HG03354 (cell line): ENCODE results near the gene CAPZA1.

Experiments
- ATAC-seq: cut with Tn5 transposase; IDR thresholded peaks from one replicate; pipeline ENCODE4 v1.9.1; 2021; ENCODE audit warnings: mild to moderate bottlenecking; ENCODE audit not compliant: unreplicated experiment, poor library complexity, severe bottlenecking

Gene CAPZA1

DNA sequence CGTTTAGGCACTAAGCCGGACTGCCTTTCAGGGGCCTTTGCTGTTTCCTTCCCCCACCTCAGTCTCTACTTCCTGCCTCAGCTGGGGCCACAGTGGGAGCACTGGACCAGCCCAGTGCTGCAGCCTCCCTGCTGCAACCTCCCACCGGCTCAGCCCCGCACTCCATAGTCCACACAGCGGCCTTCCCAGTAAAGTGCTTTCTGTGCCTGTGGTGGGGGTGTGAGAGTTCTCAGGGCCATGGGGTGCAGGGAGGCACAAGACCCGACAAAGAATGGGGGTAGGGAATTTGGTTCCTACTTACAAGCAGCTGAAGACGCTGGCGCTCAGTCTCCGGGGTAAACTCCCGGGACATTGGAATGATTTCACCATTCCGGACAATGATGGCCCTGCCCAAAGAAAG is 92.0 kb downstream of the CAPZA1 start:
- no peak for ATAC-seq

DNA sequence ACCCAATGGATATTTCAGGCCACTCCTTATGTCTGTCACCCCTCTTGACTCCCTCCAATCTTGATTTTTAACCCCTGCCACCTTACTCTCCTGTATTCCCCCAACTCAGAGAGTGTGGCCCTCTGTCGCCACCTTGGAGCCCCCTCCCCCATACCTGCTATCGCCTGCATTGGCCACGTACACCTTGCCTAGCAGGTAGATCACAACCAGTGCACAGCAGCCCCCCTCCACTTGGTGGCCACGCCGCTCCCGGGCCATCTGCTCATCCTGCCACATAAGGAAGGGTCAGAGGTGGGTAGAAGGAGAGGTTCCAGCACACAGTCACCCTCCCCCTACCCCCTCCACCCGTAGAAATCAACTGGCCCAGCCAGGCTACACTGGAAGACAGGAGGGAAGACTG is 92.6 kb downstream of the CAPZA1 start:
- ATAC-seq, result no peak

DNA sequence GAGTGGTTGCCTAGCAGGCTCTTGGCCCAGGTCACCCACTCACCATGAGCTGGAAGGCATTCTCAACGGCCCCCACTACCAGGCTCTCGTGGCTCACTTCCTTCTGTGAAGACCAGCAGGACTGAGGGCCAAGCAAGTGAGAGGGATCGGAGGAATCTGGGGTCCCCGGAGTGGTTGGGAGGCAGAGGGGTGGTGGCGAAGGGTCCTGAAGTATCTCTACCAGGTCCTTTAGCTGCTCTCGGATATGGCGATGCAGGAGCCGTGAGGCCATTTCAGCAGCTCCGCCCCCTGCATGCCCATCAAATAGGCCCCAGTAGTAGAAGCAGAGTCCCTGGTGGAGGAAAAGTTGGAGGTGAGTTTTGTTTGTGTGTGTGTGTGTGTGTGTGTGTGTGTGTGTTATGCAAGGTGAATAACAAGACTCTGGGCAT is 93.1 kb downstream of the CAPZA1 start:
- no peak for ATAC-seq

DNA sequence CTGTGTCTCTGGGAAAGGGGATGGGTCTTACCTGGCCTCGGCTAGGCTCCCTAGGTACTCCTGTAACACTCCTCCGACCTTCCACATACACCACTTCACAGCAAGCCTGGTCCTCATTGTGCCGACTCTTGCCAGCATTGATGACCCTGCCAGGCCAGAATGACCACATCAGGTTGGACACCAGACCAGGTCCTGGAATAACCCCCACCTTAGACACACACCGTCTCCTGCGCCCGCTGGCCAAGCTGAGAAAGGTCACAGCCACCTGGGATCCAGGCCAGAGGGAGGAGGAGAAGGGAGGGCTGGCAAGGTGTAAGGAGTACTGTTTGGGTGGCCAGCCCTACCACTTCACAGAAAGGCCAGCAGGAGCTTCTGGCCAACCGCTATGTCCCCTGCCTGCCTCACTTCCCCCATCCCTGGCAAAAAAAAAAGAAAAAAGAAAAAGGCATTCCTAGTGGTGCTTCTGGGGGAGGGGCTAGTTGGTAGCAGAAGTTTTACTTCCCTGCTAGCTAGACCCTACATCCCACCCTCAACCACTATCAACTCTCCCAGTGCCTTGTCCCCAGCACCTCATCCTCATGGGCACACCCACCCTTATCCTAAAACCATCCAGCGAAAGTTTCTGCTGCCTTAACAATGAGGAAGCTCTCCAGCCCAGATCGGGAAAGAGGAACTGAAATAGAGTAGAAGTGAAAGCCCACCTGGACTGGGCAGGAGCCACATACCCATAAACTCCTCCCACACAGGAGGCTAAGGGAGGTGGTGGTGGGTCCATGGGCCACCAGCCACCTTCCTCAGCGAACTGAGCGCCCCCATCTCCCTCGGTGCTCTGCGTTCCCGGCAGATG is 94.1 kb downstream of the CAPZA1 start:
- ATAC-seq, result peak; percentile 25

DNA sequence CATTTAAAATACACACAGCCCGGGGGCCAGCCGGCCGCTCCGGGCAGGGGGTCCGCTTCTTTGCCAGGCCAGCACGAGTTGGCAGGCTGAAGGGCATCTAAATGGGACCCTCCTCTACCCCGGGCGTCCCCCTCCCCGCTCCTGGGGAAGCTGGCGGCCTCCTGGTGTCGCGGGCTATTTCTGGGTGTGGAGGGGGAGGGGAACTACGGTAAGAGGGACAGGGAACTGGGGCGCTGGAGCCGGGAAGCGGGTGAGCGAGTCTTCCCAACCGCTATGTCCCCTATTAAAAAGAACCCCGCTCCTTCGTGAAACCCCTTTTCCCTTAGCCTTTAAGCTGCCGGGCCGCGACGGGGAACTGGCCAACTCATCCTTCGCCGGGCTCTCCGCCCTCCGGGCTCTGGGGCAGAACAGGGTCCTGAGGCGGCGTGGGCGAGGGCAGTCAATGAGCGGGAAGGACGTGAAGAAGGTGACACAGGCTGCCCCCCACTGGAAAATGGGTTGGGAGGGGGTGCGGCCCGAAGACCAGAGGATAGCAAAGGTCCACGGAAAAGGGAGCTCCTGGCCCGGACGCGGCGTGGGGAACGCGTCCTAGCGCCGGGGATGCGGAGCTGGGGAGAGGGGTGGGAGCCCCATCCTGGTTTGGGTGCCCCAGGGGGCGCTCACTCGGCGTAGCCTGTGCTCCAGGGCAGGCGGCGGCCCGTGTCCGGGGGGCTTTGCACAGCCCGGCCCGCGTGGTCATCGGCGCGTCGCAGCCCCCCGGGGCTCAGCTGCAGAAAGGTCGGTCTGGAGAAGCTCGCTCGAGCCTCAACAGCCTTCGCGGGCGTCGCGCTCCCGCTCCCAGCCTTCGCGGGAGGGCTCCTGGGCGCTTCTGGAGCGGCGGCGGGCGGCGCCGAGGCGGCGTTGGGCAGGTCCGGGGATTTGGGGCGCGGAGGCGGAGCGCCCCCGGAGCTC is 95.0 kb downstream of the CAPZA1 start:
- peak; percentile 29 for ATAC-seq

DNA sequence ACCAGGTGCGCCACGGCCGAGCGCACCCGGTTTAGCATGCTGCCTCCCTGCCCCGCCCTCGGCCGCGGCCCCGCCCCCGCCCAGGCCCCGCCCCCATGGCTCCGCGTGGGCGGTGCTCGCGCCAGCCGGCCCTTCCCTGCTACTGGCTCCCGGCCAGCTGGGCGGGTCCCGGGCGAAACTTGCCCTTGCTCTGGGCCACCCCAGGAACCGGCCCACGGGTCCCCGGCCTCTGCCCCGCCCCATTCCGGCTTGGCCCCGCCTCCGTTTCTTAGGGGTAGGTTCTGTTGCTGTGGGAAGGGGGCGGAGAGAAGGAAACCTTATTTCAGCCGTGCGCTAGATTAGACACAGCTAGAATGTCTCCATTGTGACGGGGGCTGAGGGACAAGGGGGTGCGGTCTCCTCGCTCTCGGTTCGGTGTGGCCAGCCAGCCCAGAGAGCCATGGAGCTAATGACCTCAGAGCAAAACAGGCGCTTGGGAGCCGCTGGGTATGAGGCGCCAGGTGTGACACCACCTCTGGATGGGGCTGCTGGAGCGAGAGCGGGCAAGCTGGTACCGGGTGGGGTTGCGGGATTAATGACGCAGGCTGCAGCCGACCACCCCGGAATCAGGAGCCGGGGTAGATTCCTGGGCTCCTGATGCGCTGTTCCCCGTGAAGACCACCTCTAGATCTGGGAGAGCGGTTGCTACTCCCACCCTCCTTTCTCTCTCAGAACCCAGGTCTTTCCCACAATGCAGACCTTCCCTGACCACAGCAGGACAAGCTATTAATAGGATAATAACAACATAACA is 95.8 kb downstream of the CAPZA1 start, which contains the start of gene PPM1J:
Gene PPM1J (minus strand): TSS at position 69 of the 790 bp plus-strand sequence. CDS start 31 bp downstream, at position 38.
- ATAC-seq, result peak; percentile 84

DNA sequence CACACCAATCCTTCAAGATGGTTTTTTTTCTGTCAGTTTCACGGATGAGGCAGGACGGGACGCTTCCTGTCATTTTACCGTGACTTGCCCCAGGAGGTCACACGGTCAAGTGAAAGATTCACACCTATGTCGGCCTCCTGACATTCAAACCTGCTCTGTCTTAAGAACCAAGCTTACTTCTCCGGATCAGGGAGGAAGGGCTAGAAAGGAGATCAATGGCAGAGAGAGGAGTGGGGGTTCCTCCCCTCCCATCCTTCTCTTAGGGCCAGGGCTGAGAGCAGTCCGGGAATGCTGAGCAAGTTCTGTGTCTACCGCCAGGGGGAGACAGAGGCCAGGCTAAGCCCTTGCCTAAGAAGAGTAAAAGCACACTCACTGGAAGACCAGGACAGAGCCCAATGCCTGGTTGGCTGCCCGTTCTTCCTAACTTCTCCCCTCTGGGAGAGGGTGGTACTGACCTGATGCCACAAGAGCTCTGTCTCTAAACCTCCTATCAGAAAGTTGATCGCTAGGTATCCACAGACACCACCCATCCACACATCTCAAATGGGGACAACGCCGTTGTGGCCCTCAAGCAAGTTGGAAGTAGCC is 96.6 kb downstream of the CAPZA1 start:
- ATAC-seq, result peak; percentile 28

DNA sequence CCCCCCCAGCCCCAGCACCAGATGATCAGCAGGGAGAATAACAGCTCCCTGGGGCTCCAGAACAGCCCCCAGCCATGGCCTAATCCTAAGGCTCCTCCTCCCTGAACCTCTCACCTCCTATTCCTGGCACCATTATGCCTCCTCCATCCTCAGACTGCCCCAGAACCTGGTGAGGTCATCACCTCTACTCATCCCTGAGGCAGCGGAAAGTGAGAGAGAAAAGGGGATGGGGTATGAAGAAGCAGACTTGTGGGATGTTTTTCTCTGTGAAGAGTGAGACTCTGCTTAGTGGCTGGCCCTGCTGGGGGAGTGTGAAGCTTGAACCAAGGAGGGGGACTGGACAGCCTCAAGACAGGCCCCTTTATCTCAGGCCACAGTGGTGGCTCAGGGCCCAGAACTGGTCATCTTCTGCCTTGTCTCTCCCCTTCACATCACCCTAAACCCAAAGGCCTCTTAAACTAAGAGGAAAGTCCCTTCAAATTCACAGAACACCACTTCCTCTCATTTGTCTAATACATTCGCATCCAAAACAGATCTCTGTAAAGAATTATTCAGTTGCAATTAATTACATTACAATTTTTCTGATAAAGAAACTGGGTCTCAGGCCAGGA is 97.7 kb downstream of the CAPZA1 start:
- no peak for ATAC-seq

DNA sequence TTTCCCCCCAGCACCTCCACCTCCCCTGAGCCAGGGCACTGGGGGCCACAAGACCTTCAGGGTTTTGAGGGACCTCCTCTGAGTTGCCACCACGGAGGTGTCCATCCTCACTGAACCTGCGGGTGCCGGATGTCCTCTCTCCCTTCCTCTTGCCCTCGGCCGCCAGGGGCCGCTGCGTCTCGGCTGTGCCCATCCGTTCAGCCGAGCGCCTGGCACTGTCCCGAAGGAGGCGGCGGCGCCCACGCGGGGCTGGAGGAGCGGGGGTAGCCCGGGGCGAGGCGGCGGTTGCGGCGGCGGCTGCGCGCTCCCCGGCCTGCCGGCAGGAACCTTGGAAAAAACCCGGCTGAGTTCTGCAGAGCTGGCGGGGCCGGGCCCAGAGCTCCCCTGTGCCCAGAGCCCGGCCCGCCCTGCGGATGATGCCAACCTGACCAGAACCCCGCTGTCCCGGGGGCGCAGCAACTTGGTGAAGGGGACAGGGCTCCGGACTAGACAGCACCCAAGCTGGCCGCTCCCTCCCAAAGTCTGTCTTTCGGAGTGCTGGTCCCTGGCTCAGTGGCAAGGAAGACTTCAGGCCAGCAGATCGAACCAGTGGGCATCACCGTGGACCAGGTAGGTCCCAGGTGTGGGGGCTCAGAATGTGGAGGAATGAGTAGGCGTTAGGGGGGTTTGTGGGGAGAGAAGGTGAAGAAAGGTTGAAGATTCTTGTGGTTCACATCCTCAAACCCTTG is 99.2 kb downstream of the CAPZA1 start:
- no peak for ATAC-seq

DNA sequence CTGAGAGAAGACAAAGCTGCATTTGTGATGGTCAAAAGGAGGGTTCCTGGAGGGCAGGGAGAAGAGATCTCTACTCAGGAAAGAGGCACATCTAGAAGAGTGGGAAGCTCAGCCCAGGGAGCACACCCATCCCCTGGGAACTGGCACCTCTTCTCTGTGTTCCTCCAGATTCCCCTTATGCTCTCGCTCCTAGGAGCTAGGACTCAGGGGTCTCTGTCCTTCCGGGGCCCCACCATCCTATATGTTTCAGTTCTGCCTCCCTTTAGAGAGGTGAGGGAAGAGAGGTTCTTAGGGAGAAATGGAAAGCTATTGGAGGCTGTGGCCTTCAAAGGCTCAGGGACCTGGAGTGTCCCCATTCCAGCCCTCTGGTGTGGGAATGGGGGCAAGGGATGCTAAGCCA is 100.1 kb downstream of the CAPZA1 start:
- no peak for ATAC-seq

DNA sequence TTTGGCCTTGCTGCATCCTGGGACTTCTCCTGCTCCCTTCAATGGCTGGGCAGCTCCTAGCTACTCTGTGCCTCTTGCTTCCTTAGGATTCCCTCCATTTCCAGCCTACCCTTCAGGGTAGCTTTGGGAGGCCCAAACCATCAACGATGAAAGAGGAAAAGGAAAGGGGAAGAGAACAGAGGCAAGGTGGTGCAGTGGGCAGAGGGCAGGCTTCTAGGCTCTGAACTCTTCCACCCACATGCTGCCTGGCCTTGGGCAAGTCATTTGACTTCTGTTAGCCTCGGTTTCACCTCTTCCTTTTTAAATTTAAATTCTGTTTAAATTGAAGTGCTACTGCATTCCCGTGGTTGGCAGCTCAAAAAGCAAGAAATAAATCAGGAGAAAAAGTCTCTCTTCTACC is 101.2 kb downstream of the CAPZA1 start:
- no peak for ATAC-seq
